ENCODE data around the gene SCN10A.

Gene SCN10A

DNA sequence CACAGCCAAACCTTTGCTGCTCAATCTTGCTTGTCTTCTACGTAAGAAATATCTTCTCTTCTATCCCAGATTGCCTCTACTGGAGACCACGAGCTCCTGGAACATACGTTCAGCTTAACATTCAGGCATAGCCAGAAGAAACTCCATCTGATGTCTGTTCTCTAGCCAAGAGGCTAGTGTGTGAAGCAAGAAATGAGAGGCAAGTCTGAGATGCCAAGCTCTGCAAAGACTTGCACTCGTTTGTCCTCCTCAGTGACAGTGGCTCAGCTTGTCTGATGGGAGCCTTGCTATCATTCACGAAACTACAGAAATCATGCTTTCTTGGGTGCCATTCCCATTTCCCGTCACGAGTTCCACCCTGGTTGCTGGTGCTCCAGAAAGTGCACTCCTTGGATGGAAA lies at the start of gene SCN10A:
TSS of gene SCN10A (minus strand) at position 192 of the 400 bp plus-strand sequence. CDS start 22,207 bp downstream, outside the sequence.
- in situ Hi-C loops (cut with HindIII; ENCODE audit: low sequenced_read_pairs) = no loop called here

DNA sequence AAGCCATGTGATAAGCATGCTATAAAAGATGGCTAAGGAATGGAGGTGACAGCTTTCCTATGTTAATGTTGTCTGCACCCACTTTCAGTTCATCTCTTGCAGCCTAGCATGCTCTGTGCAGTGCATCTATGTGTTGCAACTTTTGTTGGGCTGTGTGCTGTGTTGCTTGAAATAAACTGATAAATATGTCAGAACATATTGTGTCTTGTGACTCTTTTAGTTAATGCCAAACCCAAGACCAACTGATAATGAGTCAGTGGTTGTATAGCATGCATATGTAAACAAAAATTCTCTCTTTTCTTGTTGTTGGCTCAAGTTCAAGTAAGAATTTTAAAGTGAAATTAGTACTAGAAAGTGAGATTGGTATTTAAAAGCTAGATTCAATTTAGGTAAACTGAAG lies 37.0 kb upstream of the SCN10A start:
- in situ Hi-C loops (cut with HindIII; ENCODE audit: low sequenced_read_pairs) = no loop called here

DNA sequence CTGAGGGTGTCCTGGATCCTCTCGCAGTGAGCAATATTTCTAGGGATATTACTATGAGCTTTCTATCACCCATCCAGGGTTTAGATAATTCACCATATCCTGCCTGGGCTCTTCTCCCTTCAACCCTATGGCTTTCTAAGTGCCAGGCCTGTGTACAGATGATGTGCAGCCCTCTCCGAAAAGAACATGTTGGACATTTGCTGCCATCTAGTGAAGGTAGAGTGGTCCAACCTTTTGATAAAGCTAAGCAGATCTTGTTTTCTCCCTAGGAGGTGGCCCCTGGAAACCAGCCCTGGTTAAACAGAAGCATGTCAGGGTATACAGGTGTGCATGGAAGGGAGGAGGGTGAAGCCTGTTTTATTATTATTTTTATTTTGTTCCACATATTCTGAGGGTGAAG lies 27.9 kb upstream of the SCN10A start:
- in situ Hi-C loops (cut with HindIII; ENCODE audit: low sequenced_read_pairs) = no loop called here

DNA sequence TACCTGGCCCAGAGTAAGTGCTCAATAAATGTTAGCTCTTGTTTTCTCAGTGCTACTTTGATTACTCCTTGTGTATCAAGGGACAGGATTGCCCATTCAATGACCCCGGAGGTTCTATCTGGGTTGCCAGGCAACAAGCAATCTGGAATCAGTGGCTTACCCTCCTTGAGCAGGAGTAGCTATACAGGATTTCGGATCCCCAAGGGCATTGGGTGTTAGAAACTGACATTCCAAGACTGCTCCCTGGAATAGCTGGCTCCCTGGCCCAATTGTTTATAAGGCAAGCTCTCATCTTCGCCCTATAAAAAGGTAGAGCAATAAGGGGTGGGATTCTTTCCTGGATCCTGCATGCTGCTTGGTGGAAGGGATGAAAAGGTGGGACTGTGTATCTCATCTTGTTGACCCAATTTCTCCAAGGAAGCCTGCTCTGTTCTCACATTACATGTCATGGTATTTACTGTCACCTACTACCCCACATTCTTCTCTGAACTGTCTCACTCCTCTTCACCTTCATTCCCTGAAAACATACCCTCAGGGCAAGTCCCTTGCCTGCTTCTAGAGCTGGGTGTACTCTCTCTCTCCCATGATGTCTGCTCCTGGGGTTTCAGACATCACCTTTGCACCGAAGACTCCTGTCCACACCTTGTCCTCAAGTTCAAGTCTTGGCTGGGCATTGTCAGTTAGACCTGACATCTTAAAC lies 26.4 kb upstream of the SCN10A start:
- in situ Hi-C loops (cut with HindIII; ENCODE audit: low sequenced_read_pairs) = no loop called here

DNA sequence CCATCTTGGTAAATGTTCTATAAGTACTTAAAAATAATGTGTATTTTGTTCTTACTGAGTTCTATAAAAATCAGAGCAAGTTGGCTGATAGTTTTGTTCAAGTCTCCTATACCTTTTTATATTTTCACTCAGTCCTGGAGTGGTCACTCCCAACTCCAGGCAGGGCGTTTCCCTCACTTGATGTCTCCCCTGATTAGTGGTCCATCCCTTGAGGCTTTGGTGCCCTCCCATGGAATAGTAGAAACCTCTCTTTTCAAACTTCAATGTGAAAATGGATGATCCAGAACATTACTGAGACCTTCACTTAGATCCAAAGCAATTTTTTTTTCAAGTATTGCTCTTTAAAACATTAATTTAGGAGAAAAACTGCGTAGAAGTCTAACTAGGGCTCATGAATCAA lies 25.0 kb upstream of the SCN10A start:
- in situ Hi-C loops (cut with HindIII; ENCODE audit: low sequenced_read_pairs) = no loop called here

DNA sequence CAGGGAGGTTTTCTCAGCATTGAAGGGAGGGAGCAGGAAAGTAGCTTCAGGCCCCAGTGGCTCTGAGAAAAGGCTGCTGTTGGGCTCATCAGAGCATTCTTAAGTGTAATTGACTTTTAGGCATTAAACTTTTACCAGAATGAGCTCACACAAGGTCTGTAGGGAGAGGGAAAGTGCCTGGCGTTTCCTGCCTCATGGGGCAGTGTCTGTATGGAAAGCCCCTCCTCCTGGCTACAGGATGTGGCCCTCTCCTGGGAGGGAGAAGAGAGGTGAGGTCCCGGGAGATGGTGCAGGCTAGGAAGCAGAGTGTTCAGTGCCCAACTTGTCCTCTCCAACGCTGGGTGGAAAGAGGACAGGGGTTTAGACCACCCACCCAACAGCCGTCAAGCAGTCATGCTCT lies 21.3 kb upstream of the SCN10A start:
- in situ Hi-C loops (cut with HindIII; ENCODE audit: low sequenced_read_pairs) = no loop called here

DNA sequence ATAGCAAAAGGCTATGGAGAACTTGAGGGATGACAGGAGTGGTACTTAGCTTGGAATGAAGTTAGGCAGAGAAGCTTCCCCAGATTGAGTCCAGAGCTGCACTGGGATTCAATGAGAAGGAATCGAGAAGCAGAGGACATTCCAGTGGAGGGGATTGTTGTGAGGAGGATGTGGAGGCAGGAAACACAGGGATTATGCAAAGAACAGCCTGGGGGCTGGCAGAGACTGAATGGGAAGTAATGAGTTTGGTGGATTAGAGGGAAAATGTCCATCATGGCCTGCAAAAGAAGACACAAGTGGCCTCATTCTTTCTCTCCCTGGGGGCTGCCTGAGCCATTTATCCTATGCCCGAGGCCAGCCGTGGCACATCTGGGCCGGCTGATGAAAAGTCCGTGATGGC lies 20.5 kb upstream of the SCN10A start:
- in situ Hi-C loops (cut with HindIII; ENCODE audit: low sequenced_read_pairs) = no loop called here

DNA sequence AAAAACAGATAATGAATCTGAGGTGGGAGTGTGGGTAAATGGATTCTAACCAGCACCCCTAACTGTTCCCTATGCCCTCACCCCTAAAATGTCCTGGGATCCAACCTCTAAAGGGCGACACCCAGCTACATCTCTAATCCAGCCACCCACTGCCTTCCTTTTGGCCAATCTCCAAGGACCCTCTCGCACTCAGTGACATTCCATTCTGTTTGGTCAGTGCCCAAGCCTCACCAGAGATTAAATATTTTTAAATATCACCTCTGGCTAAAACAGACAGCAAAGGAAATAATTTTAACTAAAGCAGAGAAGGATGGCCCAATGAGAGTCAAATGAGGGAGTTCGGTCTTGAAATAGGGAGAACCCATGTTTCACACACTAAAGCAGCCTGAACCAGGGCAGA lies 19.9 kb upstream of the SCN10A start:
- in situ Hi-C loops (cut with HindIII; ENCODE audit: low sequenced_read_pairs) = no loop called here

DNA sequence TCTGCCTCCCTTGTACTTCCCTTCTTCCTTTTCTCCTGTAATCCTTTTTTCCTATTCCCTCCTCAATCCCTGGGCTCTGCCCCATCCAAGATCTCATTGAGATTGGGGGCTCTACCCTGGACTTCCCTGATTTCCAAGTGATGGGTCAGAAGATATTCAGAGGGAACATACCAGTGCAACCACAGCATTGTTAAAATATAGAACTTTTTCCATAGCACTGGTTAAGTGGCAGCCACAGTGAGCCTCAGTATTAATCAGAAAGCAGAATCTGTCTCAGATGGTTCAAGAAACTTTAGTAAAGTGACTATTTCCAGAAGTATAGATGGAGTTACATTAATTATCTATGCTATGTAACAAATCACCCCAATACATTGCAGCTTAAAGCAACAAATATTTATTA lies 18.7 kb upstream of the SCN10A start:
- in situ Hi-C loops (cut with HindIII; ENCODE audit: low sequenced_read_pairs) = no loop called here

DNA sequence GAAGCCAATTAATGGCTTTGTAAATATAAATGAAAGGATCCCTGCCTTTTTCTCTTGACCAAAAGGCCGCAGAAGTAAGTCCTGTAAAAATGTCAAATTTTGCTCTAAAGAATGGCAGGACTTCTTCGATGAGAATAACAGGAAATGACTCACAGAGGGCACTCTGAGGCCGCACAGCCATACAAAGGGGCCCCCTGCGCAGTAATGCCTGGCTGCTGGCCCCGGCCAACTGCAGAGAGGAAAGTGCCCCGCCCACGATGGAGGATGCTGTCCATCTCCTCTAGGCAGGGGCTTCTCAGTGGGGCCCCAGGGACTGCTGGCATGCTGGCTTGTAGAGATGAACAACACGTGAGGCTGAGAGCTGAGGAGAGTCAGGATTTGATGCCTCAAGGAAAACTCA lies 18.1 kb upstream of the SCN10A start:
- in situ Hi-C loops (cut with HindIII; ENCODE audit: low sequenced_read_pairs) = no loop called here

DNA sequence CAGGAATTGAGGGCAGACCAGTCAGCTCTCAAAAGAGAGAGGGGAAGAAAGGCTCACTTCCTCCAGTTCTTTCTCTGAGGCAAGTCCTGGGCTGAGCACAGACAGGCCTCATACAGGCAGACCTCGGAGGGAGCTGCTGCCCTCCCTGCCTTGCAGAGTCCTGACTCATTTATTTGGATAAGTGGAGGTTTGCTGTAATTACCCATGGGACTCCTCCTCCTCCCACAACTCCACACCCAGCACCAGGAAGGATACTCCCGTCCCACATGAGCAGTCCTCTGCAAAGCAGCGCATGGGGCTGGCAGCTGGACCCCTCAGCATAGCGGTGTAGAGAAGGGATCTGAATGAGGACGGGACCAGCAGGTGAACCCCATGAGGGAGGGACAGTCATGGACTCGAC lies 13.4 kb upstream of the SCN10A start:
- in situ Hi-C loops (cut with HindIII; ENCODE audit: low sequenced_read_pairs) = no loop called here

DNA sequence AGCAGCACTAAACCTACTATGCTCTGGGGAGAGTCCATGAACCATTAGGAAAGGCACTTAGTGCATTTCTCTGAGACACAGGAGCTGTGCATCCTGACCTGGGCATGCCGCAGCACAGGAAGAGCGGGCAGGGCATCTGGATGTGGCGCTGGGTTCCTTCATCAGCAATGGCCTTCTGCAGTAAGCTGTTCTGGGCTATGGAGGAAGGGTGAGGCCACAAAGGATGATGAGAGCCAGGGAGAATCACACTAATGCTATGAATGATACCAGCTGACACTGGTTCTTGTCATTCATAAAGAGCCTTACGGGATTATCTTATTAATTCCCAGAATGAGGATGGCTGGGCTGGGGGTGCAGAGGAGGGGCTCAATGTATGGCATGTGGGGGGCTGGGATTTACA lies 12.7 kb upstream of the SCN10A start:
- in situ Hi-C loops (cut with HindIII; ENCODE audit: low sequenced_read_pairs) = no loop called here

DNA sequence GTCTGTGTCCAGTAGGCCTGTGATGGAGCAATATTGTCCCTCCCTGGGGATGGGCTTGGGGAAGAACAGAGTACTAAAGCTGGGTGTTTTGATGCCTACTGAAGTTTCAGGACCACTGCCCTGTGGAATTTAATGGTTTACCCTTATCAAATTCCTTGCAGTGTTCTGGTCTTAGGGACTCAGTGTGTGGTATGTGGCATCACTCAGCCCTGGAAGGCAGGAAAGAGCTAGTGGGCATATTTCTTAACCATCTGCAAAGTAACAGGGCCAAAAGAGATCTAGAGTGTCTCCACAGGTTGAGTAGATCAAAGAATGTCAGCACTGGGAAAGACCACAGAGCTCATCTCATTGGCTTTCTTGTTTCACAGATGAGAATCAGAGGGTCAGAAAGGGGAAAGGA lies 11.8 kb upstream of the SCN10A start:
- in situ Hi-C loops (cut with HindIII; ENCODE audit: low sequenced_read_pairs) = no loop called here

DNA sequence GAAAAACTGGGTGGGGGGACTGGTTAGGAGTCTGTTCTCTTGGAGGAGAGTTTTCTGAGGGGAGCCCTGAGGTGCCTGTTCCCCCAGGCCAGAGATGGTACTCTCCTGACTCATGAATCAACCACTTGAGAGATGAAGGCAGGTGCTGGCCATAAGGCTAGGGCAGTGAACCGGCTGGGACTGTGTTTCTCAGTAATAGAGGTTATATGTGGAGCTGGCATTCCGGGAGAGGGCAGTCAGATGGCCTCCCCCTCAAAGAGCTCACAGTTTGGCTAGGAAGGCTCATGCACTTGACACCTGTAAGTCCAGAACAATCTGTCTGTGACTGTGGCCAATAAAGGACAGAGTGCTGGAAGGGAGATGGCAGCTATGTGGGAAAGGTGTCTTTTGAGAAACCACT lies 10.0 kb upstream of the SCN10A start:
- in situ Hi-C loops (cut with HindIII; ENCODE audit: low sequenced_read_pairs) = no loop called here

DNA sequence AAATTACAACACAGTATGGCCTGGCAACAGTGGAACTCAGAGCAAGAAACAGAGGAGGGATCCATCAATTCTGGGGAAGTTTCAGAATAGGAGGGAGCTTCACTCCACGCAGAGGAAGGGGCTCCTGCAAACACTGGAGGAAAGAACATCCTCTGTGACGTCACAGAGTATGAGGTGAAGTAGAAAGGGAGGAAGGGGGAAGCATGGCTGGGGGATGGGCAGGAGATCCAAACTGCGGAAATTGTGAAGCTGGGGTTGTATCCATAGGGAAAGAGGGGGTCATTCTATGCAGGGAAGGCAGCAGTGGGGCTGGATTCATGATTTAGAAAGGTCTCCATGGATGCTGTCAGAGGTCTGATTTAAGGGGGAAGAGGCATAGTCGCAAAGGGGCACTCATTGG lies 8.3 kb upstream of the SCN10A start:
- in situ Hi-C loops (cut with HindIII; ENCODE audit: low sequenced_read_pairs) = no loop called here

DNA sequence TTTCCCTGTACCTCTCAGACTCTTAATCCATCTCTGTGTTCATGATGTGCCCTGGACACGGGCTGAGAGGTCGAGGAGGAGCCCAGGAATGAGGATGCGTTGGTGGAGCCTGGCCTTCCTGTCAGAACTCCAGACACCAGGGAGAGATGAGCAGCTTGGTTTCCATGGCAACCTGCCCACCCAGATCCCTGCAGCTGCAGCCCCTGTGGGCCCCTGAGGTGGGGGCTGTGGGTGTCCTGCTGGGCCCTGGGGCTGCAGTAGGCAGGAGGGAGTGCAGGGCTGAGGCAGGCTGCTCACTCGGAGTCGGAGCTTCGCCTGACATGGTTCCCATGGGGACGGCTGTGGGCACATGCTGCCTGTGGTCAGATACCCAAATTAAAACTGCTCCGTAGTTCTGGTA lies 7.7 kb upstream of the SCN10A start:
- in situ Hi-C loops (cut with HindIII; ENCODE audit: low sequenced_read_pairs) = no loop called here

DNA sequence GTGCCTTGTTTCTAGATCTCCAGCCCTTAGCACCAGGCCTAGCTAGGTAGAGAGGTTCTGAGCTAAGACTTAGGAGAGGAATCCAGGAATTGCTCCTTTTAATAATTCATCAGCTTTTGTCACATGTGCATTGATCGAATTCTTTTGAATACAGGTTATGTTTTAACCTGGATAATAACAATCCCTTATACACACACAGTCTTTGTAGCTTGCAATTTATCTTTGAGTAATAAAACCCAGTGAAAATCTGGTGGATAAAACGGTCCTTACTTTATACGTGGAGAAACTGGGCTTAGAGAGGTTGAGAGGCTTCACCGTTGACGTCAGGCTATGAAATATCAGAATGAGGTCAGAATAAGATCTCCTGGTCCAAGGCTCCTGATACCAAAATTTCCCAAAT lies 7.2 kb upstream of the SCN10A start:
- in situ Hi-C loops (cut with HindIII; ENCODE audit: low sequenced_read_pairs) = no loop called here

DNA sequence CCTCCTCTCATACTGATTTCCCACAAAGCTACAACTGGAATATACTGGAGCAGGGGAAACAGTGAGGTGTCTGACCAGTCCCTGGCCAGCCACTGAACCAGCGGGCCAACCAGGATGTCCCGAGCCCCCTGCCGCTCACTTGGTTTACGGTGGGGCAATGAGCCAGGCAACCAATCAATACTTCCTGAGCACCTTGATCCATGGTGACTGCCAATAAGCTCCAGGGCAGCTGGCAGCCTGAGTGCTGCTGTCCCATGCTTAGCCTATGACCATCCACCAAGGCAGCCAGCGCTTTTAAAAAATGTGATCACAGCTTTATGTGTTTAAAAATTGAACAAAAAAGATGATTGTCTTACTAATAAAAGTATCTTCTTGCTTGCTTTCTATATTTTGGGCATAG lies 4.2 kb downstream of the SCN10A start:
- in situ Hi-C loops (cut with HindIII; ENCODE audit: low sequenced_read_pairs) = no loop called here

DNA sequence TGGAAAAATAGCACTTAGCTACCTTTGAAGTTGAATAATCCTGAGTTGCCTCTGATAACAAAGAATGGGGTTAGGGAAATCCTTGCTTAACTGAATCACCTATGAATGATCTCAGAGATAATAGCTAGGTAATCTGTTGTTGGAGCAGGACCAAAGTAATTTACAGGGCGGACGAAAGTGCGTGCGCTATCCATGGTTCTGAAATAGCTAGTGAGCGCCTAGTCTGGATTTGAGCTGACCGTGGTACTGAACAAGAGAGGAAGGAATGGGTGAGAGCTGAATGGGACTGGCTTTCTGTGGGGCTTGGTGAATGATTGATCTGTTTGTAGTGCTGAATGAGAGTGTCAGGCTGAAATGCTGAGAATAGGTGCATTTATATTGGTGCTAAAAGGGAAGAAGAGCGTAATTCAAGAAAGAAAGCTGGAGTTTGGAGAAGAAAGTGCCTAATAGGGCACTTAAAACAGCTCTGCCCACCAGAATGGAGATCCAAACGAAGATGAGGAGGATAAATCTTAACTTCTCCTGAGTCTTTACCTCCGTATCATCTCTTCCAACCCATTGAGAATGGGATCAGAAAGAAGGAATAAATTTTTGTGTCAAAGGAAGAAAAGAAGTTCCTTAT lies 10.1 kb downstream of the SCN10A start:
- in situ Hi-C loops (cut with HindIII; ENCODE audit: low sequenced_read_pairs) = no loop called here

DNA sequence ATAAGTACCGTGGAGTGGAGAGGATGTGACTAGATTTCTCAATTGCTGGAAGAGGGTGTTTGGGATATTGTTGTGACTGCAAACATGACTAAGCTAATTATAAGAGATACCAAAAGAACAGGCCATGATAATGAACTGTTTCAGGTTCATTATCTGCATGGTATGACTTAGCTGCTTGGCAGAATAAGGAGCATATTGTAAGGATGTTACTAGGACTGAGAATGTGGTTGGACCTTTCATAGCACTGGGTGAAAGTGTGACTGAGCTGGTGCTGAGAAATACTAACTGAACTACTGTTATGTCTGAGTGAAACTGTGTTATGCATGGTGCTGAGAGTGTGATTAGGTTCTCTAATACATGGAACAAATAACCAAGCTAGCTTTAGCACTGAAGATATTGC lies 11.0 kb downstream of the SCN10A start:
- in situ Hi-C loops (cut with HindIII; ENCODE audit: low sequenced_read_pairs) = no loop called here

DNA sequence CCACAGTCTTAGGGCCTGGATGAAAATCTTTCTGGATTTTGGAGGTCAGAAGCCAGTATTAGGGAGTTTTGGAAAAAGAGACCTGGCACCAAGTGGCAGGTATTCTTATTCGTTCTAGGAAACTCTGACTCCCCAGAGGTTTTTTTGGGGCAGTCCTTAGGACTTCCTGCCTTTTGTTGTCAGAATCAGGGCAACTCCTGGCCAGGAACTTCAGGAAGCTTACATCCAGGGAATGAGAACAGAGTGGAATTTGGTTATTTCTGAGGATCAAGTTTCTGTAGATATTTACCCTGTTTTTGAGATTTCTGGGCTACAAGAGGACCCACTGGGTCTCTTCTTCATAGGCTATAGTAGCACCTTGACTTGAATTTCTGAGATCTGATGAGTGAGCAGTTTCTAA lies 15.5 kb downstream of the SCN10A start:
- in situ Hi-C loops (cut with HindIII; ENCODE audit: low sequenced_read_pairs) = no loop called here

DNA sequence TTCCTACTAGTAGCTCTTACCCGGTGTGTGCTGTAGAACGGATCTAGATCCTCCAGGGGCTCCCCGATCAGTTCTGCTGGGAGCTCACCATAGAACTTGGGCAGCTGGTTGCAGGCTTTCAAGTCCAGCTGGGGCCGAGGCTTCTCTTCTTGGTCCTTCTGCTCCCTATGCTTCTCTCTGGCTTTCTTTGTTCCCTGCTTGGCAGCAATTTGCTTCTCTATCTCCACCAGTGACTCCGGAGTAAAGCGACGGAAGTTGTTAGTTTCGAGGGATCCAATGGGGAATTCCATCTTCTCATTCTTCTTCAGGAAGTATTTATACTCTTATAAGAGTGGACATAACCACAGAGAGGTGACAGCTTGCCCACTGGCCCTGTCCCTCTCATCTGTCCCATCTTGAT lies 22.3 kb downstream of the SCN10A start:
- in situ Hi-C loops (cut with HindIII; ENCODE audit: low sequenced_read_pairs) = no loop called here

DNA sequence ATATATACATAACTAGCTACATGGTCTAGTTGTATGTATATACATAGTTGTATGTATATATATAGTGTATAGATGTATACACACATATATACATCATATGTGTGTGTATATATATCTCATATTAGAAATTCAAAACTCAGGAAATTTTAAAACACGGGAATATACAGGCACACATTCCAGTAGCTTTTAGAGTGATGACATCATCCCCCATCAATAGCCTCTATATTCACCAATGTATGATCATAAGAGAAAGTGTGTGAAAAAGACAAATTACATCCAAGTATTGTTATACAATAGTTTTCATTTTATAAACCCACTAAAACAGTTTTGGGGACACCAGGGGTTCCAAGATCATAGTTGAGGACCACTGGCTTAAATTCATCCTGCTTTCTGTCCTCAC lies 23.0 kb downstream of the SCN10A start:
- in situ Hi-C loops (cut with HindIII; ENCODE audit: low sequenced_read_pairs) = no loop called here

Data from DLD1 (cell line).